HG02678 (cell line): Measurements from ENCODE around the gene RANBP2.

Source experiments
- ATAC-seq: cut with Tn5 transposase; IDR thresholded peaks from one replicate; pipeline ENCODE4 v1.9.1; 2021; ENCODE audit warnings: mild to moderate bottlenecking, moderate library complexity; ENCODE audit not compliant: unreplicated experiment

The RANBP2 gene

DNA sequence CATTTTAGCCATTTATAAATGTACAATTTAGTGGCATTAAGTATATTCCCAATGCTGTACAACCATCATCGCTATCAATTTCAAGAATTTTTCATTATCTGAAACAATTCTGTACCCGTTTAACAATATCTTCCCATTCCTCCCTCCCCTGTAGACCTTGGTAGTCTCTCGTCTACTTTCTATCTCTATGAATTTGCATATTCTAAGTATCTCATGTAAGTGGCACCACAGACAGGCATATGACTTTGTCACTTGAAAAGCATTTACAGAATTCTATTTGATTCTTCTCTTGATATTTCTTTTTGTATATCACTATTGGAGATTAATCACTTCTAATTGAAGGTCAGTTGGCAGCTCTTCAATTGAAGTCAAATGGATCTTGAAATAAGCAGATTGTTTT lies 115.3 kb downstream of the RANBP2 start:
- ATAC-seq = no peak

DNA sequence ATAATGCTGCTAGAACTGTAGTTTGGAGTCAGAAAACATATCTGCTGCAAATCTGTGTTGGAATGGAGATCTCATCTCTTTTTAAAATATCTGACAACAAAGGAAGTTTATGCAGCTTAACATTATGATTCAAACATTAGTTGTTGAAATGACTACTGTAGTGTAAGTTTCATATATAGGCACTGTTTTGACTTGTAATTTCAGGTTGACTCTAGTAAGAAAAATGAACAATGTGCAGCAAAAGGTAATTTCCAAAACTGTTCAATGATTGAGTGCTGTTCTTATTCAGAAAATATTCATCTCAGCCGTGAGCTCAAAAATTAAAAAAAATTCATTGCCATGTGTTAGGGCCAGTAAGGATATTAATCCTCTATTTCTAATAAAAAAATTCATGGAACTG lies 115.8 kb downstream of the RANBP2 start:
- ATAC-seq = no peak
